ENCODE data around the gene NPAS3.
A peak's percentile ranks its signal among the peaks of the same experiment; 100 is the strongest.

NPAS3 gene

GRCh38 chr14:33642691-33643244 lies 704.1 kb downstream of the NPAS3 start:
- DNase-seq (ENCODE audit: low spot score), result no peak

GRCh38 chr14:33643426-33644181 lies 704.9 kb downstream of the NPAS3 start:
- DNase-seq (ENCODE audit: low spot score), result no peak

GRCh38 chr14:33646692-33647260 lies 708.1 kb downstream of the NPAS3 start:
- no peak for DNase-seq (ENCODE audit: low spot score)

GRCh38 chr14:33647385-33647786 lies 708.7 kb downstream of the NPAS3 start:
- no peak for DNase-seq (ENCODE audit: low spot score)

- no peak for DNase-seq (ENCODE audit: low spot score)
Measured at GRCh38 chr14:33650430-33650829, 711.8 kb downstream of the NPAS3 start.

GRCh38 chr14:33652566-33653307 lies 714.1 kb downstream of the NPAS3 start:
- no peak for DNase-seq (ENCODE audit: low spot score)

GRCh38 chr14:33653308-33653695 lies 714.6 kb downstream of the NPAS3 start:
- DNase-seq (ENCODE audit: low spot score), result no peak

GRCh38 chr14:33655421-33655820 lies 716.7 kb downstream of the NPAS3 start:
- no peak for DNase-seq (ENCODE audit: low spot score)

GRCh38 chr14:33657476-33657875 lies 718.8 kb downstream of the NPAS3 start:
- DNase-seq (ENCODE audit: low spot score), result no peak

- DNase-seq (ENCODE audit: low spot score), result no peak
Measured at GRCh38 chr14:33660248-33660647, 721.6 kb downstream of the NPAS3 start.

- DNase-seq (ENCODE audit: low spot score), result no peak
Measured at GRCh38 chr14:33661101-33661500, 722.4 kb downstream of the NPAS3 start.

GRCh38 chr14:33668066-33668465 lies 729.4 kb downstream of the NPAS3 start:
- DNase-seq (ENCODE audit: low spot score), result no peak

GRCh38 chr14:33669111-33669510 lies 730.4 kb downstream of the NPAS3 start:
- DNase-seq (ENCODE audit: low spot score), result no peak

- DNase-seq (ENCODE audit: low spot score), result no peak
Measured at GRCh38 chr14:33670235-33670634, 731.6 kb downstream of the NPAS3 start.

- DNase-seq (ENCODE audit: low spot score), result no peak
Measured at GRCh38 chr14:33671556-33671955, 732.9 kb downstream of the NPAS3 start.

- no peak for DNase-seq (ENCODE audit: low spot score)
Measured at GRCh38 chr14:33674927-33675326, 736.2 kb downstream of the NPAS3 start.

GRCh38 chr14:33675415-33676130 lies 736.9 kb downstream of the NPAS3 start:
- DNase-seq (ENCODE audit: low spot score), result no peak

GRCh38 chr14:33676135-33676566 lies 737.5 kb downstream of the NPAS3 start:
- DNase-seq (ENCODE audit: low spot score), result peak; percentile 9

- no peak for DNase-seq (ENCODE audit: low spot score)
Measured at GRCh38 chr14:33676891-33677290, 738.2 kb downstream of the NPAS3 start.

GRCh38 chr14:33678005-33678404 lies 739.3 kb downstream of the NPAS3 start:
- DNase-seq (ENCODE audit: low spot score), result no peak

- no peak for DNase-seq (ENCODE audit: low spot score)
Measured at GRCh38 chr14:33679025-33679424, 740.3 kb downstream of the NPAS3 start.
